ENCODE results near the gene SPATA20.
A peak's percentile ranks its signal among the peaks of the same experiment; 100 is the strongest.

Gene SPATA20

DNA sequence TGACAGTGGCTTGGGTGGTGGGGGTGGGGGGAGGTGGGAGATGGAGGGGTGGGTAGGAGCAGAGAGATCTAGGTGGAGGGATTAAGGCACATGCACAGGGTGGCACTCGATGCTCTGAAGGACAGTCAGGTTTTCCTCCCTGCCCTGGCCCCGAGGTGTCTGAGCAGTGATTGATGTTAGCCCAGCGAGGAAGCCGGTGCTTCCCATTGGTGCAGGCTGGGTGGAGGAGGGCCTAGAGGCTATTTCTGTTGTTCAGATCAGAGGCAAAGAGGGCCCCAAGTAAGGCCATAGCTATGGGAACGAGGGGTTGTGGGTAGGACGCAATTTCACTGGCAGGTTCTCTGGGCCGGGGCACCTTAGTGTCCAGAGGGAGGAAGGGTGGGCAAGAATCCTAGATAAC is 36.7 kb downstream of the SPATA20 start:
- DNase-seq: no peak

DNA sequence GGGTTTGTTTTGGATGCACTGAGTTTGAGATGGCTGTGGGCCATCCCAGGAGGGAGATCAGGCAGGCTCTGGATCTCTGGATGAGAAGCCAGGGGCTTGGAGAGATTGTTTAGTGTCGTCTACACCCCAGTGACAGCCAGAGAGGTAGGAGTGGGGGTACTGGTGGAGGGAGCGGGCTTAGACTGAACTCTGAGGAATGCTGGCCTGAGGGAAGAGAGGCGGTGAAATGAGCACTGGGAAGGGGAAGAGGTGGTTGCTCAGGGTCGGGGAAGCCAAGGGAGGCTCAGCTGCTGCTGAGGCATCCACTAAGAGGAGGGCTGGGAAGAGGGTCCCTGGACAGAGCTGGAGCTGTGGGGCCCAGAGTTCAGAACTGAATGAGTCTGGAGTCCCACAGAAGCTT is 37.1 kb downstream of the SPATA20 start:
- DNase-seq: no peak

DNA sequence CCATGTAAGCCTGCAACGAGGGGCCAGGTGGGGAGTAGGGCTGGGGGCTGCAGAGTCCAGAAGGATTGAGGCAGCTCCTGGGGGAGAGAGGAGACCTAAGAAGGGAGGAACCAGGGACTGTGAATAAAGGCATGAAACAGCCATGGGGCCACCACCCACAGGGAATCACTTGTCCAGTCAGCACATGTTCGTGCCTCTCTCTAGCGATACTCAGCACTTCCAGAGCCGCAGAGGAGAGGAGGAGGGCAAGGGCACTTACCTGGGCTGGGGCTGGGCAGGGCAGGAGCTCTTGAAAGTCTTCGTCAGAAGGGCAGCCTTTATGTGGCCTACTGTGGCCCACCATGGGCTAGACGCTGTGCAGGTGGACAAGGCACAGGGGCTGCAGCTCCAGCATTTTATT is 37.8 kb downstream of the SPATA20 start:
- DNase-seq: peak; percentile 83

DNA sequence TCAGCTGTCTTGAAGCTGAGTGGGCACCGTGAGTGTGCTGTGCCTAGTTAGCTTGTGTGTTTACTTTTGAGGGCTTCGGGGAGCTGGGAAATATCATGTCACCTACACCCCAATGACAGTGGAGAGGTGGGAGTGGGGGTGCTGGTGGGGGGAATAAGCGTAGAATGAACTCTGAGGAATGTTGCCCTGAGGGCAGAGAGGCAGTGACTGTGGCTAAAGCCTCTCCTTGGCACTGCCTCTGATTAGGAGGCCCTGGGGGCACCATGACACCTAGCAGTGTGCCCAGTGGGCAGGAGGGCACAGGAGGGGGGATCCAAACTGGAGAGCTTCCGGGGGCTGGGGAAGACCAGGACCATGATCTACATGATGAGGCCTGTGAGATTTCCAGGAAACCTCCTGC is 38.4 kb downstream of the SPATA20 start:
- no peak for DNase-seq

DNA sequence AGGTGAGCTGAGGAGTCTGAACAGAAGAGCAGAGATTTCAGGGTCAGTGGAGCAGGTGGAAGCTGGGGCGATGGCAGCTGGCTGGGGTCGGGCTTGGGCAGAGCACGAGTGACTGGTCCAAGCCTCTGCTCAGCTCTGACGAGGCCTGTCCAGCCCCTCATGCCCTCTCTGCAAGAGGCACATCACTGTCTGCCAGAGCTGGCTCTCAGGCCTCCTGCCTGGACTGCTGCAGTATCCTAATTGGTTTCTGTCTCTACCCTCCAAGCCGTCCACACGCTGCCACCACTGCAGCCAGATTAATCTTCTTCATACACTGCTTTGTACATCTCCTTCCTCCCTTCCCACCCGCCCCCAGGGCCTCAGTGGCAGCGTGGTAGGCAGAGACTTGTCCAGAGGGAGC is 38.9 kb downstream of the SPATA20 start:
- no peak for DNase-seq

DNA sequence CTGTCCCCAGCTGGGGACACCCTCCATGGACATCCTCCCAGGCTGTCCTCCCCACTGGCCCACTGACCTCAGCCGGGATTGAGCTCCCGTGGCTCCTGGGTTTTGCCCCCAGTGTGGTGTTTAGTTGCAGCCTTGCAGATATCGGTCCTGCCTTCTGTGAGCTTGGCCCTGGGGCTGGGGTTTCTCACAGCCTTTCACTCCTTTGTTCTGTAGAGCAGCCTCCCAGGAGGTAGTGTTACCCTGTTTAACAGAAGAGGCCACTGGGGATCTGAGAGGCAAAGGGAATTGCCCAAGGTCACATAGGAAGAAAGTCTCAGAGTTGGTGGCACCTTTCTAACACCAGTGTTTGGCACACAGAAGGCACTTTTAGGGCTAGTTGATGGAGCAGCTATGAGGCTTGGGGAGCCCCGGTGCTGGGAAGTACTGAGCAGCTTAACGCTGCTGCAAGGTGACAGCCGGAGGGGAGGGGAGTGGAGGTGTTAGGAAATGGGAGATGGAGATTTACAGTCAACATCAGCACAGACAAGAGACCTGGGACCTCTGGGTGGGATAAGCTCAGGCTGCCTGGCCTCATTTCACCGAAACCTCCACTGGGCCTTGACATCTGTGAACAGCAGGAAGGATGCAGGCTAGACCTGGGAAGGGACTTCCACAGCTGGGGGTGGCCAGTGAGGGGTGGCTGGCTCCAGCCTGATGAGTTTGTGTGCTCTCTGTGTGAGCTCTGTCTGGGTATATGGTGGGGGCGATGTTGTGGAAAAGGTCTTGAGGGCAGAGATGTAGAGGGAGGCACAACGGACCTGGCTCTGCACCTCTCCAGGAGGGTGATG is 39.7 kb downstream of the SPATA20 start:
- DNase-seq: no peak

DNA sequence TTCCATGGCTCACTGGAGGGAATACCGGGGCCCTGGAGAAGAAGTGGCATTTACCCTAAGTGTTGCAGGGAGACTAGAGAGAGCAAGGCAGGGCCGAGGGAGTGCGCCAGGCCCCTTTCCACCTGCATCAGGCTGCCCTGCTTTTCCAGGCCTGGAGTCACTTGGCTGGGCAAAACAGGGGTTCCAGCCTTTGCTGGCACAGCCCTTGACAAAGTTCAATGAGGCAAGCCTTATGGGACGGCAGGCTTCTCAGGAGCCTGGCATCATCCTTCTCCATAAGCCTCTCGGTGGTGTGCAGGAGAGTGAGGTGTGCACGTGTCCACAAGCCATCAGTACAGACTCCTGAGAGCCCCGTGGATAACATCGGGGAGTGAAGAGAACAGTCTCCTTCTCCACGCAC is 40.6 kb downstream of the SPATA20 start:
- DNase-seq: no peak

DNA sequence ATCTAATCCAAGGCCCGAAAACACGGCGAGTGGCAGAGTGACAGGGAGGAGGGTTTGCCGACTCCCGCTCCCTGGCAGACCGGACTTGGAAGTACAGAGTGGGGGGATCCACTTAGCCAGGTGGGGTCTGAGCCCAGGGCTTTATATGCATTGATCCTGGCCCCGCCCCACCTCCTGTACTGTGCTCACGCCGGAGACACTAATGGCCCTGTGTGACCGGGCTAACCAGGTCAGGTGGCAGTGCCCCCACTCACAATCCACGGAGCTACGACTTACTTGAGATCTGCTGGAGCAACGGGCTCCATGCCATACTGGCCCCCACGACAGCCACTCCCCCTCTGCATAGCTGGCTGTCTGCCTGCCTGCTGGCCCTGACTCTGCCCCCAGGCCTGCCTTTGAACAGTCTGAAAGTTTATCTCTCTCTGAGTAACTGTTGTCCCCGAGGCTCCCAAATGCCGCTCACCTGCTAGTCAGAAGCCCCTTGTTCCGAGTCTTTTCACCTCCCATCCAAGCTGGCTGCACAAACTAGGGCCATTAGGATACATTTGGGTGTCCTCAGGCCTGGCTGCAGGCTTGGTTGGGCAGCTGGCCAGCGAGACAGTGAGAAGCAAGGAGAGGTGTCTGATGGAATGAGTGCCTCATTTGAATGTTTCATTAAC is 41.5 kb downstream of the SPATA20 start:
- no peak for DNase-seq

DNA sequence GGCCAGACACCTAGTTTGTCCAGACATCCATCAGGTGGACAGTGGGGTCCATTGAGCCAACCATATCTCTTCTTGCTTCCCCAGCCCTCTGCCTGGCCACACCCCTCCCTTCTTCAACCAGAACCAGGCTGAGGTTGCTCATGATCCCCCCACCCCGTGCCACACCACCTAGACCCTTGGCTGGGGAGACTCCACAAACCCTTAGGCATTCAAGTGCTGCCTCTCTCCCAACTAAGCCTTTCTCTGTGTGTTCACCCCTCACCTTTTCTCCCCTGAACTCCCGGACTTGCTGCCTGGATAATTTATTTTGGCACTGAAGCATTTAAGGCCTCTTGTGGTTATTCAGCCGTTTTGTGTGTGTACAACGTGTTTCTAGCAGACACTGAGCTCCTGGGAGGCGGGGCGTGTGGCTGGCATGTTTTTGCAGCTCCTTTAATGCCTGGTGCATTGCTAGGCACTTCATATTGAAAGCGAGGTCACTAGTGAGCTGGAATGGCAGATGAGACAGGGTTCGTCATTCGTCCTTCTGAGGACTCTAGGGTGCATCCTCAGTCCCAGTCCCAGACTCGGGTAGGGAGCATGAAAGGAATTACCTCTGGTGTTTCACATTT is 42.2 kb downstream of the SPATA20 start:
- peak; percentile 32 for DNase-seq

DNA sequence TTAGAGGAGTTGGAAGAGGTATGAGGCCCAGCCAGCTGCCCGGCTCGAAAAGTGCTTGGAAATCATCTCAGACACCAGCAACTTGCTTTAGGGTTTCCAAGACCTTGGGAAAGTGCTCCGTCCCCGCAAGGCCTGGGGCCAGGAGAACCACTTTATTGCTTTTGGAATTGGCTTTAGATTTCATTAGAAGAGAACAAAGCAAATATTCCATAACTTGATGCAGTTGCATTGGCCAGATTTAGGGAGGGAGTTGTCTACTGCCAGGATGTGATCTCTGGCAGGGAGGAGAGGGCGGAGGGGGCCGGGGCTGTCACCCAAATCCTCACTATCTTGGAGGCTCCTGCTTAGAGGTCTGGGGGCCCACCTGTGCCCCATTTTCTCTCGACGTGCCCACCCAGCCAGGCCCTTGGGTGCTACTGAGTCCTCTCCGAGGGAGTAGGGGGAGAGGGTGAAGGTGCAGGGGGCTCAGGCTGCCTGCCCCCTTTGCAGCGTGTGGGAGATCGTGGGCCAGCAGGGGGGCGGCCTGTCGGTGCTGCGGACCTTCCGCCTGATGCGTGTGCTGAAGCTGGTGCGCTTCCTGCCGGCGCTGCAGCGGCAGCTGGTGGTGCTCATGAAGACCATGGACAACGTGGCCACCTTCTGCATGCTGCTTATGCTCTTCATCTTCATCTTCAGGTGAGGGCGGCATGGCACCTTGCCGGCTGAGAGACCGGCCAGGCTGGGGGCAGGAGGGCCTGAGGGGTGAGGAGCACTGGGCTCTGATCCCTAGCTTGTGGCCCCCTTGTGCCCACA is 44.2 kb downstream of the SPATA20 start:
- DNase-seq: no peak

DNA sequence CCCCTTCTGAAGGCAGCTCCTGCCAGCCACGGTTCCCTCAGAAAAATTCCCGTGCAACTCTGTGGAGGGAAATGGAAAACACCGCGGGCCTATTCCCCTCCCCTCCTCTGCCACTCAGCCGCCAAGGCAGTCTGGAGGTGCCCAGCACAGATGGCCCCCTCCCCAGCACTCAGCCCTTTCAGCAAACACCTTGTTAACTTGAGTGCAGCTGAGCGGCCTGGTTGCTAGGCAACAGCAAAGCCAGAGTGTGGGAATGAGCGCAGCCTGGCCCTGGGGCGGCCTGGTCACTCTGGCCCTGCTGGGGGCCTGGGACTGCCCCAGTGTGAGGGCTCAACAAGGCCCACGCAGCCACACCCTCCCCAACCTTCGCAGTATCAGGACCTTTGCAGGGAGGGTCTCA is 46.3 kb downstream of the SPATA20 start:
- DNase-seq: no peak

DNA sequence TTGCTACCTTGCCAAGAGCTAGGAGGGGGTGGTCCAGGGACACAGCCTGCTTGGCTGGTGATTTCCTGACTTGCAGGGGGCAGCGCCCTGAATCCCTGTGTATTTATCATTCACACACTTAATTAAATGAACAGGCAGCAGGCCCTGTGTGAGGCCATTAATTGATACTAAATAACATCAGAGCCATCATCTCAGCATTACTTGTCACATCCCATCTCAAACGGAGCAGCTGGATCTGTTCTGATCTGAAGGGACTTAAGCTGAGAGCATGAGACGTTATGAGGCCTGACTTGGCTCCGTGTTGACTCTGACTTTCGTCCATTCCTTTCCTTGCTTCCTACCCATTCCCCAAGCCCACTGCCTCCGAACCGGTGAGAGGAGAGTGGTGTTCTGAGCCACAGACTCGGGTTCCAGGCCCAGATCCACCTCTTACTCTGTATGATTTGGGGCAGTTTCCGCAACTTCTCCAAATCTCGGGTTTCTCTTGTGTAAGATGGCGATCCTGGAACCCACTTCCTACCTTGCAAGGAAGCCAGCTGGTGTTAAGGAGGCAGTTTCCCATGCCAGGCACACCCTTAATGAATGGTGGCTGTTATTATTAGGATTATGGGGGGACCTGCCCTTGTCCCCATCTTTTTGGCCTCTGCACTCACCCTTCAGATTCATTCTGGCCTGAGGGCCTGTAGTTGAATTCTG is 47.3 kb downstream of the SPATA20 start:
- no peak for DNase-seq

DNA sequence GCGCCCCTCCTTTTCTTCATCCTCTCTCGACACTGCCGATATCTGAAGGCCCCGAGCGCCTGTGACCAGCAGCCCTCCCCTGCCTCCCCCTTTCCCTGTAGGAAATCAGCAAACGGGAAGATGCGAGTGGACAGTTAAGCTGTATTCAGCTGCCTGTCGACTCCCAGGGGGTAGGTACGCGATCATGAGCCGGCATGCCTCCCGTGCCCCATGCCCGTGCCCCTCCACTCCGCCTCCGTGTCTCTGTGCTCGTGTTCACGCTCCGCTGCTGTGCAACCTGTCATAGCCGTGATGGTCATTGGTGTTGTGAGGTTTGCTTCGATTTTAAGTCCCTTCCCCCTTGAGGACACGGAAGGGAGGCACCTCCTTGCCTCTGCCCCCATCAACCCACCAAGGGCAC is 47.9 kb downstream of the SPATA20 start:
- no peak for DNase-seq

DNA sequence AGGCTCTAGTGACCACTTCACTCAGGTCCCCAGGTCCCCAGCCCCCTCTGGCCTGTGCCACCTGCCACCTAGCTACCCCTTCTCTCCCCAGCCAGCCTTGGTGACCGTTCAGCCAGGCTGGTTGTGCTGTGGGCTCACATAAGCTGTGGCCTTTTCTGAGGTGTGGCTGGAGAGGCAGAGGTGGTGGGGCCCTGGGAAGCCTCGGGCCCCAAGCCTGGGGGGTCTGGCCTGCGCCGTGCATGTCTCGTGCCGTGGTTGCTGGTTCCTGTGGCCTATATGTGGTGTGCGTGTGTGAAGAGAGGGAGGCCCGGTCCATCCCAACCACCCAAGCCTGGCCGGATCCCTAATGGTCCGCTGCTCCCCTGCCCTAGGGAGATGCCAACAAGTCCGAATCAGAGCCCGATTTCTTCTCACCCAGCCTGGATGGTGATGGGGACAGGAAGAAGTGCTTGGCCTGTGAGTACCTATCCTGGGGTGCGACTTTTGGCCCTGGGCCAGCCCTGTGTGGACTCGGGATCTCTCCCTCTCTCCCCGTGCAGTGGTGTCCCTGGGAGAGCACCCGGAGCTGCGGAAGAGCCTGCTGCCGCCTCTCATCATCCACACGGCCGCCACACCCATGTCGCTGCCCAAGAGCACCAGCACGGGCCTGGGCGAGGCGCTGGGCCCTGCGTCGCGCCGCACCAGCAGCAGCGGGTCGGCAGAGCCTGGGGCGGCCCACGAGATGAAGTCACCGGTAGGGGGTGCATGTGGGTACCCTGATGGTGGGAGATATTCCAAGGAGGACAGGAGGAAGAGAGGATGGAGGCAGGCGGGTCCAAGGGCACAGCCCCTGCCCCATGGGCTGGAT is 49.4 kb downstream of the SPATA20 start:
- no peak for DNase-seq

DNA sequence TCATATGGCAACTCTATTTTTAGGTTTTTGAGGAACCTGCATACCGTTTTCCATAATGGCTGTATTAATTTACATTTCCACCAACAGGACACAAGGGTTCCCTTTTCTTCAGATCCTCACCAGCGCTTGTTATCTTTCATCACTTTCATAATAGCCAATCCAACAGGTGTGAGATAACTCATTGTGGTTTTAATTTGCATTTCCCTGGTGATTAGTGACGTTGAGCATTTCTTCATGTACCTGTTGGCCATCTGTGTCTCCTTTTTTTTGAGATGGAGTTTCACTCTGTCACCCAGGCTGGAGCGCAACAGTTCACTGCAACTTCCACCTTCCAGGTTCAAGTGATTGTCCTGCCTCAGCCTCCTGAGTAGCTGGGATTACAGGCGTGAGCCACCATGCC is 51.5 kb downstream of the SPATA20 start:
- DNase-seq: peak; percentile 33

DNA sequence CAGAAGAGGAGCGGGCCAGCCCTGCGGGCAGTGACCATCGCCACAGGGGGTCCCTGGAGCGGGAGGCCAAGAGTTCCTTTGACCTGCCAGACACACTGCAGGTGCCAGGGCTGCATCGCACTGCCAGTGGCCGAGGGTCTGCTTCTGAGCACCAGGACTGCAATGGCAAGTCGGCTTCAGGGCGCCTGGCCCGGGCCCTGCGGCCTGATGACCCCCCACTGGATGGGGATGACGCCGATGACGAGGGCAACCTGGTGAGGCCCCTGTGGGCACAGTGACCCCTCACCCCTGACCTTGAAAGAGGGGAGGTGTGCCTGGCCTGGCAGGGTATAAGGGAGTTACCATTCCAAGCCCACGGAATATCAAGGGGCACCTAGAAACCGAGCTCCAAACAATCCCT is 52.6 kb downstream of the SPATA20 start:
- DNase-seq: no peak

DNA sequence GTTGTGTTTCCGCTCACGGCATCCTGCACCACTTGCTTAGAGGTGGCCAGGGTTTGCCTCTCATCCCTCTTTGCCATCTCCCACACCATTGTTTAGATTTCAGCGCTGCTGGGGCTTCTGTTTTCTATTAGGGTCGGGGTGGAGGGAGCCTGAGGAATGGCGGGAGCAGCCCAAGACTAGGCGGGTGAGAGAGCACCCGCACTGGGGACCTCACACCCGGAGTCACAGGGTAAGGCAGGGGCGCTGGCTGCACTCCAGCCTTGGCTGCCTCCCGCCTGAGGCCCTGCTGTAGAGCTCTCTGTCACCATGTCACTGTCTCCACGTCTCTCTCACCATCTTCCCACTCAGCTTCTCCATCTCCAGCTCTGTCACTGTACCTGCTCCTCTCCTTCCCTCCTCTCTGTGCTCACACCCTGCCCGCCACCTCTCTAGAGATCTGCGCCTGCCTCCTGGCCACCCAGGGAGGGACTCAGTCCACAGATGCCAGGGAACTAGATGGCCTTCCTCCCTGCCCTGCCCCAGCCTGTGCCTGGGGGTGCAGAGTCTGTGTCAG is 54.9 kb downstream of the SPATA20 start:
- no peak for DNase-seq

DNA sequence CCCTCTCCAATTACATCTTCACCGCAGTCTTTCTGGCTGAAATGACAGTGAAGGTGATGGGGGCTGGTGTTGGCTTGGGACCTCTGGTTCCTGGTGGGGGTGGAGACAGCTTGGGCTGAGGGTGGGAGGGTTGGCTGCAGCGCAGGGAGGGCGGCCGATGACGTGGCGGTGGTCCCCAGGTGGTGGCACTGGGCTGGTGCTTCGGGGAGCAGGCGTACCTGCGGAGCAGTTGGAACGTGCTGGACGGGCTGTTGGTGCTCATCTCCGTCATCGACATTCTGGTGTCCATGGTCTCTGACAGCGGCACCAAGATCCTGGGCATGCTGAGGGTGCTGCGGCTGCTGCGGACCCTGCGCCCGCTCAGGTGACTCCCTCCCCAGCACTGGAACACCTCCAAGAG is 55.9 kb downstream of the SPATA20 start:
- DNase-seq: no peak

DNA sequence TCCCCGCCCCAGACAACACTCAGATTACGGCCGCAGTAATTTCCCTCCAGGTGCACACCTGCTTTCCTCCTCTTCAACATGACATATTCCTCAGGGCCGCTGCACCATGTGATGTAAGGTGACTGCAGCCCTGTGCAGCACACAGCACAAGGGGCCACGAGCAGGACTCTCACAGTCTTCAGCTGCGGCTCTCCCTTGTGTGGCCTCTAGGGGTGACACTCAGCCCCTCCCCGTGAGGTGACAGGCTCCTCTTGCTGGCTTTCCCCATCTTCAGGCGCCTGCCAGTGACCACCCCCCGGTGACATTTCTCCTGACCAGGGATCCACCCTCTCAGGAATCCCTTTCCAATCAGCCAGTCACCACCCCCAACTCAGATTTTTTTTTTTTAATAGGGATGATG is 56.4 kb downstream of the SPATA20 start:
- peak; percentile 67 for DNase-seq

DNA sequence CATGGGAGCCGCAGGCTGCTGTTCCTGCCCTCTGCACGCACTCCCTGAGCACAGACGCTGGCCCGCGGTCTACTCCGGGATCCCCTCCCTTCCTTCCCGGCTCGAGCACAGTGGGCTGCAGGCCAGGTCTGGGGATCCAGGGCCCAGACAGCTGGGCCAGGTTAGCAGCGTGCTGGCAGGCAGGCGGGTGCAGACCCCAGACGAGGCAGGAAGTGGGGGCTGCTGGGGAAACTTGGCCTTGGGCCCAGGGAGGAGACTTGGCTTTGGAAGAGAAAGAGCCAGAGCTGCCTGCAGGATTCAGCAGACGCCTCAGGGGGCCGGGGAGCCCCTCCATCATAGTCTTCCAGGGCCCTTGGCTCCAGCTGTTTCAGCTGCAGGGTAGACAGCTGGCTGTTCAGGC is 57.5 kb downstream of the SPATA20 start:
- DNase-seq: no peak

DNA sequence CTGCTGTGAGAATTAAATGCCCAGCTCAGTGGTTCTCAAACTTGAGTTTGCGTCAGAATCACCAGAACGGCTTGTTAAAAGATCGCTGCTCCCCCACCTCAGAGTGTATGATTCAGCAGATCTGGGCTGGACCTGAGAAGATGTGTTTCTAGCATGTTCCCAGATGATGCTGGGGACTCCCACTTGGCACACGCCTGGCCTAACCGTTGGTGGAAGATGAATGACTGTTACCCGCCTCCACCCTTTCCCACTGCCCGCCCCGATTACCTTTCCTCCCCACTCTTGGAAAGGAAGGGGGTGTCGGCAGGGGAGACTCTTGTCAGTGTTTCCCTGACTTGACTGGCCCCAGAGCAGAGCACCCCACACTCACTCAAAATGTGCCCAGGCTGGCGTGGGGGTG is 58.5 kb downstream of the SPATA20 start:
- no peak for DNase-seq

All from RPMI8226 (cell line).